Tibial nerve (tissue), 4 donors: Measurements from ENCODE around the gene CCNQ.

Experiments
- CTCF ChIP-seq, 5 experiments: fragments of 200-600 bp in 3 of 5; fragments of 450-650 bp in 2 of 5; sonication (generic) in 3 of 5; IDR thresholded peaks; one replicate each; pipeline ENCODE4 v1.5.1; 2016 to 2019; ENCODE audit warnings: antibody characterized with exemption in 5 of 5, mild to moderate bottlenecking in 3 of 5, moderate library complexity in 2 of 5
- EP300 ChIP-seq, 2 donors: sonication (generic); formaldehyde crosslinking; IDR thresholded peaks; one replicate each; pipeline ENCODE4 v1.6.1; 2017; ENCODE audit warnings: antibody characterized with exemption in 2 of 2, mild to moderate bottlenecking in 1 of 2
- POLR2A ChIP-seq, 2 donors: fragments of 450-650 bp; IDR thresholded peaks; one replicate each; pipeline ENCODE4 v1.6.1; 2017; ENCODE audit warnings: antibody characterized with exemption in 2 of 2, mild to moderate bottlenecking in 2 of 2, moderate library complexity in 2 of 2

GRCh38 chrX:153538424-153538823 lies 60.5 kb downstream of the CCNQ start:
- TF ChIP-seq POLR2A (IDR thresholded peaks at IDR 0.05) (no peak), CTCF (IDR thresholded peaks at IDR 0.05) (no peak), EP300 (IDR thresholded peaks at IDR 0.05) (no peak)
